H1 (cell line): ENCODE data around the gene ZDHHC8. TPM values are rescaled to one million over a fixed set of nuclear protein-coding genes. Genes with fewer than 3 reads are reported as not detected.
A peak's percentile ranks its signal among the peaks of the same experiment; 100 is the strongest.

Source experiments
- CTCF ChIA-PET: fragments of 300-600 bp; sonication (Branson Sonifier 250); formaldehyde crosslinking; loops from one replicate; lab custom pipeline; 2021; ENCODE audit not compliant: partially characterized antibody; lab: Charles Lee
- POLR2A ChIA-PET: fragments of 300-600 bp; sonication (Branson Sonifier 250); formaldehyde crosslinking; loops from one replicate; lab custom pipeline; 2021; ENCODE audit warnings: inconsistent platforms; ENCODE audit not compliant: partially characterized antibody; lab: Charles Lee
- DNase-seq, 2 experiments: peaks; one replicate each; pipeline versions ENCODE4 v3.0.0 to v3.0.0-alpha.2; 2010 to 2022; ENCODE audit warnings: low spot score in 2 of 2, low read depth in 1 of 2, mixed read lengths in 1 of 2
- FAIRE-seq: peaks from 2 replicates; lab custom pipeline; 2011; peaks lifted over from hg19 to GRCh38; lab: Jason Lieb, UNC
- H2AFZ ChIP-seq: 2 replicates; pipeline ENCODE4 v1.8.1; 2012; ENCODE audit warnings: low read length, inconsistent platforms
- H2AK5ac ChIP-seq: 2 replicates; pipeline ENCODE4 v1.6.1; 2013; ENCODE audit warnings: low read depth, low read length
- H2BK120ac ChIP-seq: replicated peaks from 2 replicates; pipeline ENCODE3; 2013; ENCODE audit warnings: low read depth, low read length, inconsistent platforms
- H2BK12ac ChIP-seq: 2 replicates; pipeline ENCODE4 v1.6.1; 2013; ENCODE audit warnings: low read depth, low read length
- H2BK15ac ChIP-seq: 2 replicates; pipeline ENCODE4 v1.6.1; 2013; ENCODE audit warnings: low read length
- H2BK20ac ChIP-seq: 2 replicates; pipeline ENCODE4 v1.6.1; 2013; ENCODE audit warnings: low read length
- H2BK5ac ChIP-seq: 2 replicates; pipeline ENCODE4 v1.6.1; 2013; ENCODE audit warnings: low read depth, low read length
- H3K14ac ChIP-seq: 2 replicates; pipeline ENCODE4 v1.6.1; 2013; ENCODE audit warnings: inconsistent platforms; ENCODE audit not compliant: insufficient read length
- H3K18ac ChIP-seq: 2 replicates; pipeline ENCODE4 v1.6.1; 2013; ENCODE audit warnings: low read length; ENCODE audit errors: extremely low read depth
- H3K23ac ChIP-seq: 2 replicates; pipeline ENCODE4 v1.6.1; 2013; ENCODE audit warnings: inconsistent platforms; ENCODE audit not compliant: insufficient read length
- H3K23me2 ChIP-seq: 2 replicates; pipeline ENCODE4 v1.6.1; 2013; ENCODE audit warnings: low read depth, low read length
- H3K27ac ChIP-seq: 2 replicates; pipeline ENCODE4 v1.6.1; 2011; ENCODE audit warnings: low read depth, low read length, inconsistent platforms
- H3K27me3 ChIP-seq, 4 experiments: replicated peaks in 1 of 4; 1 replicate in 1 of 4; 2 replicates in 3 of 4; pipeline versions ENCODE4 v1.6.1 to v1.8.1; 2011 to 2013; ENCODE audit warnings: low read length in 3 of 4, mild to moderate bottlenecking in 3 of 4, inconsistent platforms in 2 of 4, mixed read lengths in 2 of 4, moderate library complexity in 1 of 4; ENCODE audit not compliant: control insufficient read depth in 3 of 4, insufficient read depth in 3 of 4; ENCODE audit errors: extremely low read depth in 1 of 4
- H3K36me3 ChIP-seq, 4 experiments: 2 replicates each; pipeline versions ENCODE4 v1.6.1 to v1.8.1; 2011 to 2013; ENCODE audit warnings: mild to moderate bottlenecking in 4 of 4, low read length in 3 of 4, moderate library complexity in 2 of 4, control low read depth in 1 of 4, inconsistent platforms in 1 of 4; ENCODE audit not compliant: insufficient read depth in 4 of 4, control insufficient read depth in 2 of 4
- H3K4ac ChIP-seq: replicated peaks from 2 replicates; pipeline ENCODE3; 2013; ENCODE audit warnings: low read length, low read depth, mixed read lengths, inconsistent platforms; ENCODE audit not compliant: insufficient read length
- H3K4me1 ChIP-seq, 4 experiments: replicated peaks in 1 of 4; 1 replicate in 1 of 4; 2 replicates in 3 of 4; pipeline versions ENCODE4 v1.6.1 to v1.8.1; 2011 to 2013; ENCODE audit warnings: low read length in 3 of 4, inconsistent platforms in 2 of 4, mixed read lengths in 1 of 4; ENCODE audit not compliant: insufficient read depth in 4 of 4, control insufficient read depth in 3 of 4
- H3K4me2 ChIP-seq, 2 experiments: 2 replicates each; pipeline versions ENCODE4 v1.6.1 to v1.8.1; 2011 to 2013; ENCODE audit warnings: low read depth in 2 of 2, low read length in 2 of 2, control low read depth in 1 of 2, inconsistent platforms in 1 of 2, mild to moderate bottlenecking in 1 of 2; ENCODE audit not compliant: insufficient read depth in 1 of 2
- H3K4me3 ChIP-seq, 4 experiments: fragments of 200-600, 300-600 bp in 1 of 4; sonication (generic), shearing (Covaris generic), sonication (Bioruptor Twin) in 1 of 4; 2 replicates each; pipeline versions ENCODE4 v1.5.1 to v1.8.1; 2011 to 2016; ENCODE audit warnings: low read length in 4 of 4, low read depth in 3 of 4, control low read depth in 2 of 4, inconsistent platforms in 2 of 4, mild to moderate bottlenecking in 2 of 4, mixed read lengths in 1 of 4, moderate library complexity in 1 of 4; ENCODE audit not compliant: insufficient read depth in 2 of 4; ENCODE audit errors: extremely low read depth in 1 of 4
- H3K56ac ChIP-seq: replicated peaks from 2 replicates; pipeline ENCODE3; 2013; ENCODE audit warnings: low read depth, mild to moderate bottlenecking, mixed read lengths, low read length, inconsistent platforms; ENCODE audit not compliant: insufficient read length
- H3K79me1 ChIP-seq: 2 replicates; pipeline ENCODE4 v1.6.1; 2013; ENCODE audit warnings: low read depth, low read length, control low read depth
- H3K79me2 ChIP-seq, 2 experiments: 2 replicates each; pipeline versions ENCODE4 v1.6.1 to v1.8.1; 2012 to 2013; ENCODE audit warnings: low read length in 2 of 2, mild to moderate bottlenecking in 2 of 2, inconsistent platforms in 1 of 2; ENCODE audit not compliant: insufficient read depth in 2 of 2, control insufficient read depth in 1 of 2
- H3K9ac ChIP-seq, 4 experiments: replicated peaks in 1 of 4; 1 replicate in 1 of 4; 2 replicates in 3 of 4; pipeline versions ENCODE4 v1.6.1 to v1.8.1; 2011 to 2013; ENCODE audit warnings: low read depth in 3 of 4, low read length in 3 of 4, control low read depth in 2 of 4, mild to moderate bottlenecking in 2 of 4, moderate library complexity in 2 of 4, inconsistent platforms in 1 of 4; ENCODE audit errors: extremely low read depth in 1 of 4
- H3K9me3 ChIP-seq, 2 experiments: 2 replicates each; pipeline versions ENCODE4 v1.6.1 to v1.8.1; 2012 to 2013; ENCODE audit warnings: mild to moderate bottlenecking in 2 of 2, moderate library complexity in 2 of 2, control low read depth in 1 of 2, inconsistent platforms in 1 of 2, low read depth in 1 of 2, low read length in 1 of 2, mixed read lengths in 1 of 2; ENCODE audit not compliant: insufficient read depth in 2 of 2
- H4K20me1 ChIP-seq, 2 experiments: replicated peaks in 1 of 2; 2 replicates each; pipeline versions ENCODE3 to v1.8.1; 2011 to 2013; ENCODE audit warnings: inconsistent platforms in 2 of 2, low read length in 2 of 2, mild to moderate bottlenecking in 1 of 2; ENCODE audit not compliant: insufficient read depth in 2 of 2, control insufficient read depth in 1 of 2
- H4K5ac ChIP-seq: 2 replicates; pipeline ENCODE4 v1.6.1; 2013; ENCODE audit warnings: low read length, low read depth, mixed read lengths, inconsistent platforms; ENCODE audit not compliant: insufficient read length
- H4K8ac ChIP-seq: 2 replicates; pipeline ENCODE4 v1.8.0; 2013; ENCODE audit warnings: mild to moderate bottlenecking, moderate library complexity, low read length, inconsistent platforms; ENCODE audit not compliant: insufficient read depth; ENCODE audit errors: extremely low read depth
- H4K91ac ChIP-seq: replicated peaks from 2 replicates; pipeline ENCODE3; 2013; ENCODE audit warnings: low read length, mixed read lengths, inconsistent platforms; ENCODE audit not compliant: insufficient read length
- ATF3 ChIP-seq: IDR thresholded peaks from 2 replicates; pipeline ENCODE4 v1.6.1; 2011; ENCODE audit warnings: low read depth, mild to moderate bottlenecking, low read length; ENCODE audit not compliant: insufficient read depth
- BACH1 ChIP-seq: IDR thresholded peaks from 2 replicates; pipeline ENCODE4 v1.6.1; 2012; ENCODE audit warnings: low read length, improper control_type of control experiment
- CHD1 ChIP-seq: IDR thresholded peaks from 2 replicates; pipeline ENCODE4 v1.6.1; 2012; ENCODE audit warnings: low read depth, low read length, improper control_type of control experiment
- SP2 ChIP-seq: IDR thresholded peaks from 2 replicates; pipeline ENCODE4 v1.6.1; 2012; ENCODE audit warnings: mild to moderate bottlenecking, low read length, inconsistent platforms
- WGBS, 2 experiments: shearing (Covaris generic) in 1 of 2; methylation state at CpG; one replicate each; pipeline versions ENCODE4 v1.1.6 to v1.1.7; 2013 to 2015; ENCODE audit warnings: low lambda C conversion rate in 2 of 2, mixed read lengths in 2 of 2, inconsistent platforms in 1 of 2, low coverage in 1 of 2, missing lambda C conversion rate in 1 of 2; ENCODE audit not compliant: insufficient replicate concordance in 2 of 2, insufficient coverage in 1 of 2, insufficient read length in 1 of 2; ENCODE audit errors: extremely low coverage in 1 of 2, missing lambda C conversion rate in 1 of 2; 5-methylcytosine and 5-hydroxymethylcytosine counted together
- polyA plus RNA-seq, 7 experiments: library from polyadenylated mRNA; depleted of rRNA in 3 of 7; stranded (reverse) in 5 of 7; unstranded in 2 of 7; fragments of >200 nt in 5 of 7; fragments of 200-250 nt in 2 of 7; gene quantifications; 1 replicate in 5 of 7; 2 replicates in 1 of 7; 4 replicates in 1 of 7; pipeline versions ENCODE4 v1.2.1 to v1.2.3, GENCODE V29; 2011 to 2013; ENCODE audit warnings: missing spikeins in 2 of 7, mixed read lengths in 2 of 7
- total RNA-seq: library from RNA; stranded (reverse); fragmentation: NEBNext Ultra II Directional; extraction: Animal tissue kit (Norgen Biotek cat#: 25700); gene quantifications from 2 replicates; pipeline ENCODE4 v1.2.1, GENCODE V29; 2021

Gene ZDHHC8
- total and polyA plus RNA-seq, 2 of the 8 experiments (the other 6 are each of a cell fraction or from before 2014, with no cell fraction given) = 18.6 to 65.6 TPM

- POLR2A ChIA-PET = no interaction called here
- CTCF ChIA-PET = interaction anchor here (0.8 to 2.7 kb wide), 7 partner anchors 10 to 117 kb away, joined by 3 to 11 read pairs (median 5); no protein-coding TSS in a partner anchor
- H3K4me1 ChIP-seq = no peaks in the 10 kb centered on the region
- H4K5ac ChIP-seq = no peak overlapping the region
- no peak overlapping the region for H2BK120ac ChIP-seq
- WGBS, 2 experiments = 90% methylated on average over 19 of the region's 19 CpGs; no CpG with 5 or more reads in 1 of the 2 experiments
- no peak overlapping the region for H2AFZ ChIP-seq
- H3K79me1 ChIP-seq = no peaks in the 10 kb centered on the region
- H2BK12ac ChIP-seq = no peak overlapping the region
- no peak overlapping the region for H3K23ac ChIP-seq
- H2BK20ac ChIP-seq = no peak overlapping the region
- no peak overlapping the region for H4K91ac ChIP-seq
- peaks cover 10% of the 10 kb centered on the region; the same call in 1 of the 2 replicates for H3K23me2 ChIP-seq
- FAIRE-seq (no peak), DNase-seq (no peak)
- H3K4ac ChIP-seq = no peak overlapping the region
- H3K9me3 ChIP-seq = no peaks in the 10 kb centered on the region; a peak in 1 of 4 replicates
- H4K8ac ChIP-seq = no peak overlapping the region
- H3K4me3 ChIP-seq = no peak overlapping the region
- H3K14ac ChIP-seq = no peak overlapping the region
- no peak overlapping the region for H2AK5ac ChIP-seq
- no peaks in the 10 kb centered on the region for H3K27me3 ChIP-seq
- H3K56ac ChIP-seq = peak overlapping the region; percentile 6
- H2BK15ac ChIP-seq = no peak overlapping the region
- no peak overlapping the region for H3K9ac ChIP-seq
- H3K4me2 ChIP-seq = no peak overlapping the region
- H3K79me2 ChIP-seq = no peaks in the 10 kb centered on the region
- no peaks in the 10 kb centered on the region for H3K36me3 ChIP-seq
- no peak for TF ChIP-seq CHD1
- no peak for TF ChIP-seq SP2
- no peak for TF ChIP-seq ATF3
- TF ChIP-seq BACH1 = no peak
- H3K27ac ChIP-seq = no peak overlapping the region
- H2BK5ac ChIP-seq = no peak overlapping the region
- H3K18ac ChIP-seq = no peak overlapping the region; the same call in 1 of the 2 replicates
- peaks cover 0 to 1% of the 10 kb centered on the region in 2 experiments for H4K20me1 ChIP-seq
These were observed 36.2 kb downstream of the ZDHHC8 start for GRCh38 chr22:20167643-20168322.
